ENCODE data around the gene ZNF160.
A peak's percentile ranks its signal among the peaks of the same experiment; 100 is the strongest.
"Not testable (repeated sequence)": the region's sequence is repeated elsewhere in the genome, so short reads cannot be mapped to it uniquely, and the experiment has no call there.

ZNF160 gene

GRCh38 chr19:53103234-53104203 is at the start of gene ZNF160:
Gene ZNF160, minus strand, starts transcription at chr19:53103422. Its CDS starts 17,146 bp downstream, at chr19:53086276.
- peak; percentile 98 for DNase-seq (ENCODE audit: low spot score)

DNA sequence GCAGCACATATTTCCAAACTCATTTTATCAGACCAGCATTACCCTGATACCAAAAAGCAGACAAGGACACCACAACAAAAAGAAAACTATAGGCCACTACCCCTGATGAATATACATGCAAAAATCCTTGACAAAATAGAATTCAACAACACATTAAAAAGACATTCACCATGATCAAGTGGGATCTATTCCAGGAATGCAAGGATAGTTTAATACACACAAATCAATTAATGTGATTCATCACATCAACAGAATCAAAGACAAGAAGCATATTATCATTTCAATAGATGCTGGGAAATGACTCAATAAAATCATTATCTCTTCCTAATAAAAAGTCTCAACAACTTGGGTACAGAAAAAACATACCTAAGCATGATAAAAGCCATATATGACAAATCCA is 44.4 kb upstream of the ZNF160 start:
- DNase-seq (ENCODE audit: low spot score): no peak

DNA sequence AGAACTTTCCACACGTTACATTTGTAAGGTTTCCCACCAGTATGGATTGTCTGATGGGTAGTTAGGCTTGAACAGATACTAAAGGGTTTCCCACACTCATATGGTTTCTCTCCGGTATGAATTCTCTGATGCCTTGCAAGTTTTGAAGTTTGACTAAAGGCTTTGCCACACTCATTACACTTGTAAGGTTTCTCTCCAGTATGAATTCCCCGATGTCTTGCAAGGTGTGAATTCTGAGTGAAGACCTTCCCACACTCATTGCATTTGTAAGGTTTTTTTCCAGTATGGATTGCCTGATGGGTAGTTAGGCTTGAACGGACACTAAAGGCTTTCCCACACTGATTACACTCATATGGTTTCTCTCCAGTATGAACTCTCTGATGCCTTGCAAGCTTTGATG is 37.1 kb upstream of the ZNF160 start:
- DNase-seq (ENCODE audit: low spot score): no peak

DNA sequence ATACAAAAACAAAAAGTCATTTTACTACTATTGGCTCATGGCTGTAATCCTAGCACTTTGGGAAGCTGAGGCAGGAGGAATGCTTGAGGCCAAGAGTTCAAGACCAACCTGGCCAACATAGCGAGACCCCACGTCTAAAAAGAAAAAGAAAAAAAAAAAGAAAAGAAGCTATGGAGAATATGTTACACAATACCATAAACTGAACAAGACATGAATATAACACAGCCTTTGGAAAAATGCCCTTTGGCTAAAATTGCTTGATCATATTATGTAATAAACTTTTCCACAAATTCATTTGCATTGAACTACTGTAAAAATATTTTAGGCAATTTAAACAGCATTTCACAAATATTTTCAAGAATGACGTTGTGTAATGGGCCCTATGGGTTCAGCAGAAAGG is 33.2 kb upstream of the ZNF160 start:
- DNase-seq (ENCODE audit: low spot score): no peak

DNA sequence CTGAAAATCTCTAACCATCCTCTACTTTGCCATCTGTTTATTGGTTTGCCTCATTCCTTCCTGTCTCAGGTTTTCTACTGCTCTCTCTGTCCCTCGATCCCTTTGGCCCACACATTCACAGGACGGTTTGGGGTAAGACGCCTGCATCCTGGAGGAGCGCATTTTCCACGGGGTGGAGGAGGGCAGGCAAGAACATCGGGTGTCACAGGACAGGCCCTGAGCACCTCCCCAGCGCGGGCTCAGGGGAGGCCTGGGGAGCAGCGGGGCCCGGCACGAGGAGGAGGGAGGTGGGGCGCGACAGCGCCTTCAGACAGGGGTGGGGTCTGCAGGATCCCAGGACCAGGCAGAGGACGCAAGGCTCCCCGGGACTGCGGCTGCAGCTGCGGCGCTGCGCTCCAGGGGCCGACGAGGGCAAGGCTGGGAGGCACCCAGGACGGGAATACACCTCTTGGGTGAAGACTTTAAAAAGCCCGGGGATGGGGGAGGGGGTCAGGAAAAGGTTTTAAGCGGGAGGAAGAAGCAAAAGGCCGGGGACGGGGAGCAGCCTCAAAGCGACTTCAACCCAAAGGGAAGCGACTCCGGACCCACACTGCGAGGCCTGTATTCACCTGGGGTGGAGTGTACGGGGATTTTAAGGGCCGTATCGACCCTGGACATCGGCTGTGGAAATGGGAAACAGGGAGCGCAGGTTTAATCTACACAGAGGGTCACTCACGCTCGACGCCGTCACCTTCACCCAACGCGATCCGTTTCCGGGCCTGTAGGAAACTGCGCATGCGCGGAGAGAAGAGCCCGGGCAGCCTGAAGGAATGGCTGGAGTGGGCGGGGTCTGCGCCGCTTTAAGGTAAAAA is 29.1 kb upstream of the ZNF160 start, which contains the start of gene ZNF415:
Gene ZNF415 (minus strand): TSS at position 770 of the 851 bp plus-strand sequence. CDS start 10,234 bp downstream, outside the sequence.
- peak; percentile 88 for DNase-seq (ENCODE audit: low spot score)

DNA sequence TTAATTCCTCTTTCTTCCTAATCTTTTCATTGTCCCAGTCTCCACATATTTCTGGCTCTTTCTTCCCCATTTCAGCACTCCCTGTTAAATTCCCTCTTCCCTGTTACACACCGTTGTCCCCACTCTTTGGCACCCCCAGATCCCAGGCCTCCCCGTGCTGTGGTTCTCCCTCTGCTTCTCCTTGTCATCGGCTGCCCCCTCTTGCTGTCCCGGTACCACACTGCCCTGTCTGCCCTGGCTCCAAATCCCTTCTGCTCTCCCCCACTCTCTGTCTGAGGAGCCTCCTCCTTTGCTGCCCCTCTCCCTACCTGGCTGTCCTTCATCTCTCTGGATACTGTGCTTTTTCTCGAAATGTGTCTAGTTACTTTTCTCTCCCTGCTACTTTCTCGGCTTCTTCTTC is 28.5 kb upstream of the ZNF160 start:
- no peak for DNase-seq (ENCODE audit: low spot score)

- DNase-seq (ENCODE audit: low spot score): no peak
Observed at GRCh38 chr19:53131085-53131590, 27.9 kb upstream of the ZNF160 start.

DNA sequence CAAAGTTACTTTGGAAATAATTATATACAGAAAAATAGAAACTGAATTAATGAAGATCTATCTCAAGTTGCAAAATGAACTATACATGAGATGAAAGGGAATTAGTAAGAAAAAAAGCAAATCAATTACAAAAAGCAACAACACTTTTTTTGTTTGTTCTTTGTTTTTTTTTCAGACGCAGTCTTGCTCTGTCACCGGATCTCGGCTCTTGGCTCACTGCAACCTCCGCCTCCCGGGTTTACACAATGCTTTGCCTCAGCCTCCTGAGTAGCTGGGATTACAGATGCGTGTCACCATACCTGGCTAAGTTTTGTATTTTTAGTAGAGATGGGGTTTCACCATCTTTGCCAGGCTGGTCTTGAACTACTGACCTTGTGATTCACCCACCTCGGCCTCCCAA is 27.3 kb upstream of the ZNF160 start:
- no peak for DNase-seq (ENCODE audit: low spot score)

DNA sequence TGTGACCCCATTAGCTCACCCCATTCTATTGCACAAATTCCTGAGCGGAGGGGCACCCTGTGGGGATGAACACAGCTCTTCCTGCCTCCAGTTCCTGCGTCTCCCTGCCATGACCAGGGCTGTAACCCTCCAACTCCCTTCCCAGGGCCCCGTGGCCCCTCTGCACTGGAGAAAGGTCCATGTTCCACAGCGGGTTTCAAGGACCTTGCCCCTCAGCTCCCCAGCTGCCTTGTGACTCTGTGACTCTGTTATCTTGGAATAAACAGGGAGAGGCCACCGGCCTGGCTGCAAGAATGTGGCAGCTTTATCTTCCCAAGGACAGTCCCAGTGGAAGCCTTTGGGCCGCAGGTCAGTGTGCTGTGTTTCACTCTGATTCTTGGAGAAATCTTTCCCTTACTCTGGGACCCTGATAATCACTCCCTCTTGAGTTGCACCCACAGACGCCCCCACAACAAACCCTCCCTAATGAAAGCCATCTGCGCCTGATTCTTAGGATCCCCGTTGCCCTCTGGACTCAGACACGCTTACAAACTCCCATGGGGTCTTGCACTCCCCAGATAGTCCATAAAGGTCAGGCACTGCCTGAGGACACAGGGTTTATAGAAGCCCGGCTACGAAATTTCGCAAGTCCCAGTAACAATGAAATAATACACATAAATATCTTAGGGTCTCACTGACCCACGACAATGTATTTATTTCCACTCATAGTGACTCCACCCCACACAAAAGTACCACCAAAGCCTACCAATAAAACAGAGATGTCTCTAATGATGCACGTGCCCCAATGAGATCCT is 23.7 kb upstream of the ZNF160 start:
- not testable (repeated sequence) for DNase-seq (ENCODE audit: low spot score)

DNA sequence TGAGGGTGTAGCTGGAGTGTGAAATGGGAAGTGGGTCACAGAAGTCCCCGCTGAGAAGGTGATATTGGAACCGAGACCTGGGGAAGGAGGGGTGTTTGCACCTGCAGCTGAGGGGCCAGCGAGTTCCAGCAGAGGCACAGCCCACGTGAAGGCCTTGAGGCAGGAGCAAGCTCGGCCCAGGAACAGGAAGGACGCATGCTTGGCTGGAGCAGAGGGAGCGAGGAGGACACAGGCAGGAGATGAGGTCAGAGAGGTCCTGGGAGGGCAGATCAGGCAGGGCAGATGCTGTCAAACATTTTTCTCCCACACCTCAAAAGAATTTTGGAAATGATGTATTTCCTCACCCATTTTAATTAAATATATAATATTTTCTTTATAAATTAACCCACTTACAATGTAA is 20.2 kb upstream of the ZNF160 start:
- DNase-seq (ENCODE audit: low spot score): no peak

DNA sequence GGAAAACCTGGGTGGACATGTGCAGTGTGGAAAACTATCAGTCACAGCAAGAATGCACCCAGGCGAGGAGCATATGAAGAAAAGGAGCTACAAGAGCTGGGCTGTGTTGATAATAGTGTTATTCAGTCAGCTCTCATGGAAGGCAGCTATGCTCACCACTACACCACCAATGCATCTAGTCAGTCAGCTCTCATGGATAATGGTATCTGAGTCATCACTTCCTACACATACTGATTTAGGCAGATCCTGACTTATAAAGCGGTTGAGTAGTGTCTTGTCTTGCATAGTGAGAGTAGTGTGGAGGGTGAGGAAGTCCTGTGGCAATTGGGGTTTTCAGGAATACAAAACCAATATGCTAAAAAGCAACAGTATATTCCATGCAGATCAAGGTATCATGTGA is 9.1 kb upstream of the ZNF160 start:
- DNase-seq (ENCODE audit: low spot score): no peak

GRCh38 chr19:53109527-53109926 is 6.3 kb upstream of the ZNF160 start:
- DNase-seq (ENCODE audit: low spot score): no peak

GRCh38 chr19:53102756-53103233 is 427 bp downstream of the ZNF160 start:
- DNase-seq (ENCODE audit: low spot score): no peak

DNA sequence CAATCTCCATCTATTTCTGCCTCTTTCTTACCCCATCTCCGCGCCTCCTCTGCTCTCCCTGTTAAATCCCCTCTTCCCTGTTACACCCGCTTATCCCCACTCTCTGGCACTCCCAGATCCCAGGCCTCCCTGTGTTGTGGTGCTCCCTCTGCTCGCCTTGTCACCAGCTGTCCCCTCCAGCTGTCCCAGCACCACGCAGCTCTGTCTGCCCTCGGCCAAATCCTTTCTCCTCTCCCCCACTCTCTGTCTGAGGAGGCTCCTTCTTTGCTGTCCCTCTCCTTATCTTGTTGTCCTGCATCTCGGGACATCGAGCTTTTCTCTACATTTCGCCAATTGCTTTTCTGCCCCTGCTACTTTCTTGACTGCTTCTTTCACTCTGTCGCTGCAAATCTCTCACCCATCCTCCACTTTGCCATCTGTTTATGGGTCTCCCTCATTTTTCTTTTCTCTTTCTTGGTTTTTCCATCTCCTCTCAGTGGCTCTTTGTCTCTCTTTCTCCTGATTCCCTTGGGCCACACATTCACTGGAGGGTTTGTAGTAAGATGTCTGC is 941 bp downstream of the ZNF160 start:
- DNase-seq (ENCODE audit: low spot score): peak; percentile 50

DNA sequence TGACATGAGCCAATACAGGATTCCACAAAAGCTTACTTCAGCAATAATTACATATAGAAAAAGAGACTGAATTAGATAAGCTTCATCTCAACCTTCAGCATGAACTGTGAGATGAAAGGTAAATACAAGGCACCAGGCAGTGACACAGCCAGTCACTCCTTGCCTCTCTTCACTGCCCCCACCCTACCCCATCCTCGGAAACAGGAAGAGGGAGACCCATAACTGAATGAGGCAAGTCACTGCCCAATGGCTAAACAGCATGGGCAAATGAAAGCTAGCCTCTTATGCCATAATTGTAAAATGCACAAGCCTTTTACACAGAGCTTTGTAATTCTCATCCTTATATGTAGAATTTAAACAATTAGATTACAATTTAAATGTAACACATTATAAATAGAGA is 1.7 kb downstream of the ZNF160 start:
- DNase-seq (ENCODE audit: low spot score): no peak

GRCh38 chr19:53098570-53098969 is 4.7 kb downstream of the ZNF160 start:
- not testable (repeated sequence) for DNase-seq (ENCODE audit: low spot score)

DNA sequence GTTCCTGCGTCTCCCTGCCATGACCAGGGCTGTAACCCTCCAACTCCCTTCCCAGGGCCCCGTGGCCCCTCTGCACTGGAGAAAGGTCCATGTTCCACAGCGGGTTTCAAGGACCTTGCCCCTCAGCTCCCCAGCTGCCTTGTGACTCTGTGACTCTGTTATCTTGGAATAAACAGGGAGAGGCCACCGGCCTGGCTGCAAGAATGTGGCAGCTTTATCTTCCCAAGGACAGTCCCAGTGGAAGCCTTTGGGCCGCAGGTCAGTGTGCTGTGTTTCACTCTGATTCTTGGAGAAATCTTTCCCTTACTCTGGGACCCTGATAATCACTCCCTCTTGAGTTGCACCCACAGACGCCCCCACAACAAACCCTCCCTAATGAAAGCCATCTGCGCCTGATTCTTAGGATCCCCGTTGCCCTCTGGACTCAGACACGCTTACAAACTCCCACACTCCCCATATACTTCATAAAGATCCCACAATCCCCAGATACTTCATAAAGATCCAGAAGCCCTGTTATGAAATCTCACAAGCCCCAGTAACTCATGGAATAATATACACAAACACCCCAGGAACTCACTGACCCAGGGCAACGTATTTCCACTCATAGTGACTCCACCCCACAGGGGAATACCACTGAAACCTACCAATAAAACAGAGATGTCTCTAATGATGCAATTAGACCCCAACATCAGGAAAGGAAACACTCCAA is 6.1 kb downstream of the ZNF160 start:
- DNase-seq (ENCODE audit: low spot score): not testable (repeated sequence)

DNA sequence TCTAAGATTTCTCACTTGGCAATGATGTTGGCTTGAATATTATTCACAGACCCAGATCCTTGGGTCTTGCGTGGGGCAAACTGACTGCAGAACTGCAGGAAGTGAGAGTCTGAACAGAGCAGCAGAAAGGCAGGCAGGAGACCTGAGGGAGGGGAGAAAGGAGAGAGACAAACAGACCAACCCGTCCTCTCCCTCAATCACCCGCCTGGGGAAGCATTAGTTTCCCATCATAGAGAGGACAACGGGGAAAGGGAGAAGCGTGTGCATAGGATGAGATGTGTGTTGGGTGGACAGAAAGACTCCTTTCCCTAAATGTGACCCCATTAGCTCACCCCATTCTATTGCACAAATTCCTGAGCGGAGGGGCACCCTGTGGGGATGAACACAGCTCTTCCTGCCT is 6.6 kb downstream of the ZNF160 start:
- DNase-seq (ENCODE audit: low spot score): not testable (repeated sequence)

DNA sequence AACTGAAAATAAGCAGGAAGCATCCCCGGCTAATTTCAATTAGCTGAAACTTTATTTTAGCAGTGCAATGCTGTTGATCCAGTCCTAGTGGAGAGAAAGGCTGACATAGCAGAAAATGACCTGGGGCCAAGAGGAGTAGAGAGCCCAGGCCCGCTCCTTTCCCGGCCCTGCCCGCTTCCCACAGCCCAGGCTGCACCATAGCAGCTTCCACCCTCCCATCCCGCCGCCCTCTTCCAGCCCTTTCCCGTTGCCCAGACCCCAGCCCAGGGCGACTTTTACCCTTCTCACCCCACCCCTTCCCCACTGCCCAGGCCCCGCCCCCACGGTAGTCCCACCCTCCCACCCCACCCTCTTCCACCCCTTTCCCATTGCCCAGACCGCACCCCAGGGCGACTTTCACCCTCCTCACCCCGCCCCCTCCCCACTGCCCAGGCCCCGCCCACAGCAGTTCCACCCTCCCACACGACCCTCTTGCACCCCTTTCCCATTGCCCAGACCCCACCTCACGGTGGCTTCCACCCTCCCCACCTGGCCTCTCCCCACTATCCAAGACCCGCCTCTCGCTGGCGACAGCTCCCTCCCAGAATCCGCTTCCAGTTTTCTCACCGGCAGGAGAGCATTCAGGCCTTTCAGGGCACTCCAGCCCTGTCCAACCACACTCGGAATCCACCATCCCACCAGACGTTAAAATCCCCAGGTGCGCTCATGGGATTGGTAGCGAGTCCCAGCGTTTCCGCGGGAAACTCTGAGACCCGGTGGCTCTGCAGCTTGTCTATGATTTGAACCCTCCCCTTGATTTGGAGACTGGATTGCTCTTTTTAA is 8.3 kb downstream of the ZNF160 start:
- peak; percentile 85 for DNase-seq (ENCODE audit: low spot score)

DNA sequence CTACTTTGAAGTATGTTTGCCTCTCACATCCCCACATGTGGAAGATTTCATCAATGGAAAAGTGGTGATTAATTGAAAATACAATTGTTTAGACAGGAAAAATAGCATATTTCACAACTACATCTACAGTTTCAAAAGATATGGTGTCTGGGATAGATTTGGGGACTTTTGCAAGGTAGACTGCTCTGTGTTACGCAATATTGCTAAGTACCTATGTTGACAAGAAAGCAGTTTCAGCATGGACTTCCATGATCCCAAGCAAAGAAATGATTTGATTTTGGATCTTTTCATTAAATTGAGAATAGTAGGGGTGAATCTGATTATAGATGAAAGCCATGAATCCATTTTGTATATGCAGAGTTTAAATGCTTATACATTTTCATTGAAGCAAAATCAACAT is 10.5 kb downstream of the ZNF160 start:
- no peak for DNase-seq (ENCODE audit: low spot score)

All from ecto neural progenitor cell (in vitro differentiated cells).